Ishikawa (cell line): ENCODE data around the gene KIAA0319L.

Experiments
- CEBPB ChIP-seq: IDR thresholded peaks from 2 replicates; pipeline ENCODE4 v1.6.1; 2012
- CREB1 ChIP-seq: IDR thresholded peaks from 2 replicates; pipeline ENCODE4 v1.6.1; 2012; ENCODE audit warnings: low read depth
- EGR1 ChIP-seq: IDR thresholded peaks from 2 replicates; pipeline ENCODE4 v1.6.1; 2012
- EP300 ChIP-seq: IDR thresholded peaks from 2 replicates; pipeline ENCODE4 v1.6.1; 2012; ENCODE audit warnings: borderline replicate concordance
- FOXM1 ChIP-seq: IDR thresholded peaks from 2 replicates; pipeline ENCODE4 v1.6.1; 2012; ENCODE audit warnings: low read depth, borderline replicate concordance
- NFIC ChIP-seq: IDR thresholded peaks from 2 replicates; pipeline ENCODE4 v1.6.1; 2012
- RAD21 ChIP-seq: IDR thresholded peaks from 2 replicates; pipeline ENCODE4 v1.6.1; 2012; ENCODE audit warnings: low read depth
- REST ChIP-seq: IDR thresholded peaks from 2 replicates; pipeline ENCODE4 v1.6.1; 2012; ENCODE audit warnings: low read depth, mild to moderate bottlenecking
- TAF1 ChIP-seq: IDR thresholded peaks from 2 replicates; pipeline ENCODE4 v1.6.1; 2012; ENCODE audit warnings: low read depth, mild to moderate bottlenecking
- TCF12 ChIP-seq: IDR thresholded peaks from 2 replicates; pipeline ENCODE4 v1.6.1; 2012; ENCODE audit warnings: low read depth
- TEAD4 ChIP-seq: IDR thresholded peaks from 2 replicates; pipeline ENCODE4 v1.6.1; 2012
- USF1 ChIP-seq: IDR thresholded peaks from 2 replicates; pipeline ENCODE4 v1.6.1; 2012
- YY1 ChIP-seq: IDR thresholded peaks from 2 replicates; pipeline ENCODE4 v1.6.1; 2012; ENCODE audit warnings: low read depth
- ZBTB7A ChIP-seq: IDR thresholded peaks from 2 replicates; pipeline ENCODE4 v1.6.1; 2012; ENCODE audit warnings: low read depth
- TF ChIP-seq, protein P1 (sequence below): IDR thresholded peaks from 2 replicates; pipeline ENCODE4 v1.6.1; 2012

KIAA0319L gene

DNA sequence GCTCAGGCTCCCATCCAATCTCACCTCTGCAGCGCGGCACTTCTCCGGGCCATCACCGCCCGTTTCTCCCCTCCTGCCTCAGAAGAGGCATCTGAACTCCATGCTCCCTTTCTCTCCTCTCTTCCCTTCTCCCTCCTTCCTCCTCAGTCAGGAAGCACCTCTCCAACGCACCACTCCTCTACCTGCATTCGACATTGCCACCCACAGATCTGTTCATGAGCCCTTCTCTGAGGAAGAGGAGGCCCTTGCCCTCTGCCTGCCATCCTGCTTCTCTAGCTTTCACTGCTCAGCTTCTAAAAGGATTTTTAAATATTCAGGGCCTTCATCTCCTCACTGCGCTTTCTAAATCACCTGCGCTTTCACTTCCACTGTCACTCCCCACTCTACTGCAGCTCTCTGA, 120.0 kb downstream of the KIAA0319L start:
- TF ChIP-seq USF1 (no peak), YY1 (no peak), TAF1 (no peak), NFIC (no peak), TEAD4 (no peak), EP300 (no peak)

- TF ChIP-seq CEBPB: no peak
- TF ChIP-seq ZBTB7A: no peak
- TF ChIP-seq NFIC: no peak
- TF ChIP-seq TEAD4: no peak
- TF ChIP-seq REST: no peak
- TF ChIP-seq, protein P1, sequence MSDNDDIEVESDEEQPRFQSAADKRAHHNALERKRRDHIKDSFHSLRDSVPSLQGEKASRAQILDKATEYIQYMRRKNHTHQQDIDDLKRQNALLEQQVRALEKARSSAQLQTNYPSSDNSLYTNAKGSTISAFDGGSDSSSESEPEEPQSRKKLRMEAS: no peak
- no peak for TF ChIP-seq TAF1
- TF ChIP-seq CREB1: no peak
- TF ChIP-seq RAD21: no peak
- no peak for TF ChIP-seq EP300
Observed at GRCh38 chr1:35436078-35436477, 121.1 kb downstream of the KIAA0319L start.

DNA sequence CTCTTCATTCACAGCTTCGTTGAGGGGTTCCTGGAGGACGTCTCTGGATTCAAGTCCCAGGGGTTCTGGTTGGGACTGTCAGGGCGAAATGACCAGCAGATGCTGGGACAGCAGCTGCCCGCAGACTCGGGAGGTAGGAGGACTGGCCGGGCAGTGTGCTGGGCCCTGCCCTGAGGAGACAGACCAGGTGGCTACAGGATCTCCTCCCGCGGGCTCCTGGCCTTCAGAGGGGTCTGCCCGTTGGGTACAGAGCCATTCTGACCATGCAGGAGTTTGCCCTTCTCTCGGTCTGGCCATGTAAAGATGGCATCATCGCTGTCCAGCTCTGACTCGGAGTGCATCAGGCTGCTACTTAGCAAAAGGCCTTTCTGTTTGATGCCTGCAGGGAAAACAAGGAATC, 122.5 kb downstream of the KIAA0319L start:
- TF ChIP-seq TCF12: no peak
- no peak for TF ChIP-seq YY1
- TF ChIP-seq REST: peak; percentile 20; the same call in 1 of the 2 replicates

- TF ChIP-seq REST (no peak), CREB1 (no peak), TCF12 (no peak), NFIC (no peak), CEBPB (no peak), FOXM1 (no peak)
Observed at GRCh38 chr1:35433714-35434113, 123.5 kb downstream of the KIAA0319L start.

DNA sequence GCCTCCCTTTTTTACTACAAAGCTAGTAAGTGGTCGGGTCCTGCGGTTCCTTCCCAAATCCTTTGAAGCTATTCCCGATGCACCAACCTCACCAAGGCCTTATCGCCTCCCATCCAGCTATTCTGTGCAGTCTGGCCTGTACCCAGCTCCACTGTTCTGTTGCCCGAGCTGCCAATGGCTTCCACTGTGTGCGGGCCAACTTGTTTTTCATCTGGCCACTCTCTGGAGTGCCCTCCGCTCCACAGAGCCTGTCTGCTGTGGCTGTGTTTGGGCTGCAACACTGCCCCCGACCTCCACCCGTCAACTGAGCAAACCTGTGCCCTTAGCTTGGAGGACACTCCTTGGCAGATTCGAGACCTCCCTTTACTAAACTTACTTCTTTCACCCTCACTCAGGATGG, 125.0 kb downstream of the KIAA0319L start:
- TF ChIP-seq RAD21: no peak
- TF ChIP-seq, protein P1: no peak
- no peak for TF ChIP-seq EGR1
- no peak for TF ChIP-seq EP300
- no peak for TF ChIP-seq CEBPB
- no peak for TF ChIP-seq FOXM1
- TF ChIP-seq CREB1: no peak
- no peak for TF ChIP-seq NFIC
- no peak for TF ChIP-seq ZBTB7A
- no peak for TF ChIP-seq USF1
- TF ChIP-seq REST: no peak
- no peak for TF ChIP-seq TCF12
- no peak for TF ChIP-seq YY1
- no peak for TF ChIP-seq TEAD4
- TF ChIP-seq TAF1: no peak
